ENCODE data around the gene KRT1.
"Not testable (repeated sequence)": the region's sequence is repeated elsewhere in the genome, so short reads cannot be mapped to it uniquely, and the experiment has no call there.

The KRT1 gene

DNA sequence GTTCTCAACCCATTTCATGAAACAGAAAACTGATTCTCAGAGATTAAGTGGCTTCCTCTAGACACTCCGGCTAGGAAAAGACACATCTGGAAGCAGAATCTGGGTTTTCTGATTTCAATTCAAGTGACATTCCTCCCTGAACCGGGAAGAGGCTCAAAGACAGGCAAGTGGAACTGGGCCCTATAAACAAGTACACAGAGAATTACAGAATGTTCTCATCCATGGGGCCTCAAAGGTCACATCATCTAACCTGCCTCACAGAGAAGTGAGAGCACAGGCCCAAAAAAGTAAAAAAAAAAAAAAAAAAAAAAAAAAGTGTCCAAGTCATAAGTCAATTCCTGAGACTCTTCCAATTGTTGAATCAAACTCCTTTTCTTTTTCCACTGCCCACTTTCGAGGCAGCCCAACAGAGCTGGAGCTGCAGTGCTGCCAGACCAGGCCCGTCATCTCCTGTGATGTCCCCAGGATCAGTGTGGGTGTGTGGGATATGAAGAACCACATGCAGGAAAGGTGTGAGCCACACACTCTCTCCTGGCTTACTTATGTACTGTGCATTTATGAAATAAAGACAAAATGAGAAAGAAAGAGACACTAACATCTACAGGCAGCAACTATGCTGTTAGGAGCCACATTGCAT is 2.8 kb upstream of the KRT1 start:
- no peak for DNase-seq (ENCODE audit: low read depth, low spot score)

DNA sequence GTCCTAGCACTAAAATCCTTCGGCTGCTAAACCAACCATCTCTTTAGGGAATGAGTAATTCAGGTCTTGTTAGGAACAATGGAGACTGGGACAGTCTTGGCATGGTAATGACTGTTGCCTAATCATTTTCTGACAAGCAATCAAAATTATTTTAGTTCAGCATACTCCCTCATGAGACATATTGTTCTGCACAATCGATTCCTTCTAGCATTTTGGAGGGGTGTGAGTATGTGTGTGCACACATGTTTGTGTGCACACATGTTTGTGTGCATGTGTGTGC is 2.1 kb upstream of the KRT1 start:
- DNase-seq (ENCODE audit: low read depth, low spot score): no peak

DNA sequence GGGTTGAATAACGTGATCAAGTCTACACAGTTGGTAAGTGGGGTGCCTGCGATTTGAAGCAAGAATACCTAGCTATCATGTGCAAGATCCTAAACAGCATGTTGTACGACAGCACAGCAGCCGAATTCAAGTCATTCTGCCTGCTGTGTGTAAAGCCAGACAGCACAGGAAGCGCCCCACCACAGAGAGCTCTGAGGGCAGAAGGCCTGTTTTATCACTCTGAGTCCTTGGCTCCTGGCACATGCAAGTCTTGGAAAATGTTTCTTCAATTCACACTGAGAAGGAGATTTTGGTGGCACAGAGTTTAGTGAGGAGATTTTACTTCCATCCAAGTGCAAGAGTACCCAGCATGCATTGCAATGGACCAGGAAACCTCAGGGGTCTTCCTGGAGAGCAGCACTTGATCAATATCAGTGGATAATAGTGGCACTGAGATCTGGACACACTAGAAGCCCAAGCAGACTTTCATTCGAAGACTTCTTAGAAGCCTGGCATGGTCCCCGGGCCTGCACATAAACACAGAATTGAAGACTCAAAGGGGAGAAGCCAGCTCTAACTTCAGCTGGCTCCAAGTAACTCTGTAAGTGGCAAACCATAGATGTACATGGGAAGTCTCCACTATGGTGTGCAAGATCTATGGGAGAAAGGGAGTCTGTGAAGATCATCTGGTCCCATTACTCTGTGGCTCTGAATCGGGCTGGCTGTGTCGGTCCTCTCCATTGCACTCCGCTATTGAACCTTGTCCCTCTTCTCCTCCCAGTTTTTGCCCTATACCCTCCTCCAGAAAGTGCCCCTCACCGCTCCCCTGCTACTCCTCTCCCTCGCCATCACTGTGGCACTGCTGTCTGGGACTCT is 1.5 kb upstream of the KRT1 start:
- DNase-seq (ENCODE audit: low read depth, low spot score): no peak

DNA sequence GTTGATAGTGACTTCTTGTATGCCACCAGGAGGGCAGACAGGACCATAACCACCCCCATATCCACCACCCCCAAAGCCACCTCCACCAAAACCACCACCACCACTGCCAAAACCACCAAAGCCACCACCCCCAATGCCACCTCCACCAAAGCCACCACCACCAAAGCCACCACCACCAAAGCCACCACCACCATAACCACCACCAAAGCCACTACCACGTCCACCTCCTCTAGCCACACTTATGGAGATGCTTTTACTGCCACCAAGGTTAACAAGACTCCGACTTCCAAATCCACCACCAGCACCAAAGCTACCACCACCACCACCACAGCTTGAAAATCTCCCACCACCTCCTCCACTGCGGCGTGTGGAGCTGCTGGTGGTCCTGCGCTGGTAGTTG is 332 bp downstream of the KRT1 start:
- no peak for DNase-seq (ENCODE audit: low read depth, low spot score)

DNA sequence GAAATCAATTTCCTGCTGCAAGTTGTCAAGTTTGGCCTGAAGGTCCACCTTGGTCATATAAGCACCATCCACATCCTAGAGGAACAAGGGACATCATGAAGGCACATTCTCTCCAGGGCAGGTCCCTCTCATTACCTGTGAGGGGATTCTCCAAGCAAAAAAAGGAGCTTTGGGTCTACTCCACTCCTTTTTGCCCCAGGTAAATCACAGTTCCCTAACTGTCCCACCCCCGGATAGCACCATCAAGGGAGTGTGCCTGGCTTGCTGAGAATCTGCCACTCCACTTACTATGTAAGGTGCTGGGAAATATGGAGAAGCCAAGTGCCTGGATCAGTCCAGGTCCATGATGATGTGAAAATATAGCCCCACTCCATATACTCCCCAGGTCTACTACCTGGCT is 2.5 kb downstream of the KRT1 start:
- DNase-seq (ENCODE audit: low read depth, low spot score): no peak

DNA sequence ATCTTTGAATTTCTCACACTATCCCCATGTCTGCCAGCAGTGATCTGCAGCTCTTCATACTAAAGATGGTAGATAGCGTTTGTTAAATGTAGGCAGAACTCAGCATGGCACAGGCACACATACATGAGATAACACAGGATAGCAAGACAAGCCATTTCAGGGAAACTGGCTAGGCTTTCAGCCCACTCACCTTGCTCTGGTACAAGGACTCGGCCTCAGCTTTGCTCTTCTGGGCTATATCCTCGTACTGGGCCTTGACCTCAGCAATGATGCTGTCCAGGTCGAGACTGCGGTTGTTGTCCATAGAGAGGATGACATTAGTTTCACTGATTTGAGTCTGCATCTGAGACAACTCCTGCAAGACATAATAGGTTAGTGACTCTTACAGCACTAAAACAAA is 3.1 kb downstream of the KRT1 start:
- no peak for DNase-seq (ENCODE audit: low read depth, low spot score)

DNA sequence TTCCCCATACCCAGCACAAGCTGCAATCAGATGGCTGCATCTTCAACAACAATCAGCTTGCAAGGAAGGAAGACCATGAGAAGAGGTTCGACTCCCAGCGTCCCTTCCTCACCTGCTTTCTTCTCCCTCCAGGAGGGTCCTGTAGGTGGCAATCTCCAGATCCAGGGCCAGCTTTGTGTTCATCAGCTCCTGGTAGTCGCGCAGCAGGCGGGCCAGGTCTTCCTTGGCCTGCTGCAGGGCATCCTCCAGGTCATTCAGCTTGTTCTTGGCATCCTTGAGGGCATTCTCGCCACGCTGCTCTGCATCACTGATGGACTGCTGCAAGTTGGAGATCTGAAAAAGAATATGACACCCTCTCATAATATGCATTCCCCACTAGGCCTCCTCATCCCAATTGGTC is 4.0 kb downstream of the KRT1 start:
- no peak for DNase-seq (ENCODE audit: low read depth, low spot score)

DNA sequence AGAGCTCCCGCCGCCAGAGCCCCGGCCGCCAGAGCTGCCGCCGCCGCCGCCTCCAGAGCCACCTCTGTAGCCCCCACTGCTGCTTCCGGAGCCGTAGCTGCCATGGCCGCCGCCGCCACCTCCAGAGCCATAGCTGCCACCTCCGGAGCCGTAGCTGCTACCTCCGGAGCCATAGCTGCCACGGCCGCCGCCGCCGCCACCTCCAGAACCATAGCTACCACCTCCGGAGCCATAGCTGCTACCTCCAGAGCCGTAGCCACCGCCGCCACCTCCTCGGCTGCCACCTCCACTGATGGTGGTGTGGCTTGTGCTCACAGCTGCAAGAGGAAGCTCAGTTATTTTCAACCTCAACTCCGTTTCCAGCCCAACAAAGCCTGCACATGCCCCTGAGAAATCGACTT is 4.9 kb downstream of the KRT1 start:
- no peak for DNase-seq (ENCODE audit: low read depth, low spot score)

DNA sequence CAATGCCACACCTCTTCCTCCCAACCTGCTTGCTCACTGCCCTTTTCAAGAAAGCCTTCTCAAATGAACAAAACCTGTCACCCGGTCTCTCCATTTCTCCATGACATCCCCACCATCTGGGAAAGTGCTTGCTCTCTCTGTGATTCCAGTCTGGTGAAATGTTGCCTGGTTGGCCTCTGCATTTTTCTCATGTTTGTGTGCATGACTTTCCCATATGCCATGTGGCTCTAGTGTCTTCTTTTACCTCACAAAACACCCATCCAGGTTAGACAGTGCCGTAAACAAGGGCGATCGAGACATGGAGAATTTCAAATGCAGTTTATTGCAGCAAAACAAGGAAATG is 5.8 kb downstream of the KRT1 start:
- DNase-seq (ENCODE audit: low read depth, low spot score): no peak

DNA sequence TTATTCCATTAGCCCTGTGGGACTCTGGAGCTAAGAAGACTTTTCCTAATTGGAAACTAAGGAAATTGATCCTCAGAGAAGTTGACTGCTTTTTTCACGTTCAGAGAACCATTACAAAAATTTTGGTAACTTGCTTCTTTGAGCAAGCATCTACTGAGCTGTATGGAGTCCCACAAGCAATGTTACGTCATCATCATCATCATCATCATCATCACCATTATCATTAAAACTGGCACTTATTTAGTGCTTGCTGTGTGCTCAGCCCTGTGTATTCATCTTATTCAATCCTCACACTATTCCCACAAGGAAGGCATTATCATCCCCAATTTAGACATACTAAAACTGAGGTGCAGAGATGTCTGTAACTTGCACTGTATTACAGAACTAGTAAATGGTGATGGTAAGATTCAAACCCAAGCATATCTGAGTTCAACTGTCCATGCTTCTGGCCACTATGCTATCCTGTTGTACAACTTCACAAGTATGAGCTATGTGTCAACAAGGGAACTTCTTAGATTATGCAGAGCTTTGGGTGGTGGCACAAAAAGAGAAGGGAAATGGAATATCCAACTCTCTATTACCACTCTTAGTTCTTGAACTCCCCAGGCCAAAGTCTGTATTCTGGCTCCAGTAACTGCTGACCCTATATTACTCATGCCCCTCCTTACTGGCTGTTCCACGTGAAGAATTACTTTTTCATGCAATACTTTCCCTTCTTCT is 6.3 kb downstream of the KRT1 start:
- DNase-seq (ENCODE audit: low read depth, low spot score): no peak

DNA sequence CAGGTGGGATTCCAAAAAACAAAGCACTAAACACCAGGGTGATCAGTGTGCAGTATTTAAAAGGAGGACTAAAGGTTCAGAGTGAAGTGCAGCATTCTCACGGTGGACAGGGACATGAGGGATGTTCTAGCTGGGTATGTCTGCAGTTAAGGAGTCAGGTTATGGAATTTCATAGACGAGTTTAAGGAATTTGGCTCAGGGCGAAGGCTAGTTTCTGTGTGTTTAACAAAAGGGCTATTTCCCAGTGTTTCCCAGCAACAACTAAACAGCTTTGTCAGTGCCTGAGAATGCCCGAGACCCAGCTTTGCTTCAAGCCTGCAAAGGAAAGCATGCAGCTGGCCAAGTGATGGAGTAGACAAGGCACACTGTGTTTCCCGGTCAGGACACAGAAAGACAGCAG is 7.0 kb downstream of the KRT1 start:
- no peak for DNase-seq (ENCODE audit: low read depth, low spot score)

DNA sequence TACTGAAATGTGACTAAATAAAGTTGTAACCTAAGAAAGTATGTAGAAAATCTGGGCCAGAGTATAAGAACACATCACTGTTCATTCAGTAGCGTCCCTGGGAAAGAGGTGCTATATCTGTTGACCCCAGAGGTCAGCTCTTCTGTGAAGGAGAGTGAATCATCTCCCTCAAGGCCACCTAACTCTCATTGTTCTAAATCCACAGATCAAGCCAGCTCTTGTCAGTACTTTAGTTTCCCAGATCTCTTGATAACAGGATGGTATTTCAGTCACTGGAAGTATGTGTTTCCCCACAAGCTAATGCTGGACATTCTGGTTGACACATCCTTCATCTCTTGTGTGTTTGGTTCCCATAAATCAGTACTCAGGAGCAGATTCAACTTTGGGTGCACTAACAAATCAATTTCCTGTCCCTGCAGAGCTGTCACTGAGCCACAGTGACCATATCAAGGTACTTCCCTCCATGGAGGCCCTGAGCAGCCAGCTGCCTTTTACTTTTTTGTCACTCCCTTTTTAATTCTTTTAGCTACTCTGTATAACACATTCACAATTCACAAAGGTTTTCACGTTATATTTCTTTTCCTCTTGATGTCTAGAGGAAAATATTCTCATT is 7.8 kb downstream of the KRT1 start:
- DNase-seq (ENCODE audit: low read depth, low spot score): no peak

DNA sequence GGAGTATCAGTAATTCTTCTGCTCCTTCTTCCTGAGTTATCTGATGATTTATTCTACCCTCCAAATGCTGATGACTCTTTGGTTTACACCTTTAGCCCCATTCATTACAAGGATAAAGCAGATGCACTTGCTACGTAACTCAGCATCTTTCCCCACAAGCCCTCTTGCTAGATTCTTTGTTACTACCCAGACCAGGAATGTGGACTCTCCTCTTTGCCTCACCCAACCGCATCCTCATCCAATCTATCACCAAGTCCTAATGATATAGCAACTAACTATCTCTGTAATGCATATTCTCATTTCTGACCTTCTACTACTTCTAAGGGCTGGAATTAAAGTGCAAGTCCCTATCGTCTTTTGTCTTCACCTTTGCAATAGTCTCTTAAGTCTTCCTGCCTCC is 9.2 kb downstream of the KRT1 start:
- no peak for DNase-seq (ENCODE audit: low read depth, low spot score)

DNA sequence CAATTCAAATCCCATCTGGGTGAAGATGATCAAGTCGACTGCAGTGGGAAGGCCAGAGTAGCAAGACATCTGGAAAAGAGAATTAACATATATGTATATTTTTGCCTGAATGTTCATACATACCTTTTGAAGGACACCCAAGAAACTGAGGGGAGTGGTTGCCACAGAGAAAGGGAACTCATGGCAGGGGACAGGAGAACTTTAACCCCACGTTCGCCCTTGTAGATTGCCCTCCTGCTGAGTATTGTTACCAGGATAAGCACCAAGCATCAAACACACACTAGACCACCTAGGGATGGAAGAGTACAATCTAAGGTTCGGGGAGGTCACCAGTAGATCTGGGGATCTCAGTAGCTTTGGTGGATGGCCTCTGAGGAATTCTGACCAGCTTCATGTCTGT is 9.7 kb downstream of the KRT1 start:
- DNase-seq (ENCODE audit: low read depth, low spot score): no peak

DNA sequence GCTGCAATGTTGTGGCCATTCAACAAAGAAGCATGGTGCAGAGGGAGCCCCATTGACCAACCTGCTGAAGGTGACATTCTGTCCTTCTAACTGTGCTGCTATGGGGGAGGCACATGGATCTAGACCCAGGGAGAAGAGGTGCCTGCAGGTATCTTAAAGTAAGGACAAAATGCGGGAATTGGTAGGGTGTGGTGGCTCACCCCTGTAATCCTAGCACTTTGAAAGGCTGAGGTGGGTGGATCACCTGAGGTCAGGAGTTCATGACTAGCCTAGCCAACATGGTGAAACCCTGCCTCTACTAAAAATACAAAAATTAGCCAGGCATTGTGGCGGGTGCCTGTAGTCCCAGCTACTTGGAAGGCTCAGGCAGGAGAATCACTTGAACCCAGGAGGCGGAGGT is 10.3 kb downstream of the KRT1 start:
- not testable (repeated sequence) for DNase-seq (ENCODE audit: low read depth, low spot score)

DNA sequence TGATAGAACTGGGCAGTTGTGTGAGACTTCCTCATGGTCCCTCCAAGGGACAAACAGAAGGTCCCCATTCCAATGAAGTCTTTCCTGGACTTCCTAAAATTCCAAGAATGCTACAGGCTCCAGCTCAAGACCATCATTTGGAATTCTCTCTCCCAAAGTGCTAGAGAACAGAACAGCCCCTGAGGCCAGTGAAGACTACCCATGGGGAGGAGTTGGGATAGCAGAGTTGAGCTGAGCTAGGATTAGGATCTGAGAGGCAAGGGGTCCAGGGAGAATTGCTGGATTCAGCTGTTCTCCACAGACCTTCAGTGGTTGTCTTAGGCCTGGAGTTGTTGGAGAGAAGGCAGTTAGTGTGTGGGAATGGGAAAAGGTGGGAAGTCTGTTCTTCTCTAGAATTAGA is 10.8 kb downstream of the KRT1 start:
- DNase-seq (ENCODE audit: low read depth, low spot score): no peak

DNA sequence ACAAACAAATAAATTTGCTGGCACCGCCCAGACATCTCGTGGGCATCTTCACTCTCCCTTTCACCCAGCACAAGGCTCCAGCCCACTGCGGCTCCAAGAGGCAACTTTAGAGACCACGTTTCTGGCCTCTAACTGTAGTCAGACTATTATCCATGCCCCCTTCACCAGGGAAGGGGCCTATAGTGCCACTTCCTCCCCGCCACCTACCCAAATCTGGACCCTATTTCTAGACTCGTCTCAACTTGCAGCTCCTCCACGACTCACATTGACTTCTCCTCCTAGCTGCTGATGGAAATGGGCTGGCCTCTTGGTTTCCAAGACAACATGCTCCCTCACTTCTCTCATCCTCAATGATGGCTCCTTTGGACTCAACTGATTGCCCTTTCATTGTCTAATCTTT is 12.3 kb downstream of the KRT1 start:
- no peak for DNase-seq (ENCODE audit: low read depth, low spot score)

DNA sequence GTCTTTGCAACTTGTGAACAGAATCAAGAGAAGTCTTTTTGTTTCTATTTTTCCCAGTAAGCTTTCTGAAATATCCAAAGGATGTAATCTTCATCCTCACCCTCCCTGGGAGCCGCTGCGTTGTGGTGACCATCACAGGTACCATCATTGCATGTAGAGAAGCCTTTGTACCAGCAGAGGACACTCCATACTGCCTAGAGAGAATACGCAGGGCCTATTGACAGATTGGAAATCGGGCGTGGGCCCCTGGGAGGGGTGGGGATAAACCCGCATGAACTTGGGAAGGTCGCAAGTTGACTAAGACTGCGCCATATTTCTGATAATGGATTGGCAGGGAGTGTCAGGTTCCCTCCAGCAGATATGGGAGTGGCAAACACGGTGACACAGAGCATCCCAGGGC is 12.7 kb downstream of the KRT1 start:
- DNase-seq (ENCODE audit: low read depth, low spot score): no peak

DNA sequence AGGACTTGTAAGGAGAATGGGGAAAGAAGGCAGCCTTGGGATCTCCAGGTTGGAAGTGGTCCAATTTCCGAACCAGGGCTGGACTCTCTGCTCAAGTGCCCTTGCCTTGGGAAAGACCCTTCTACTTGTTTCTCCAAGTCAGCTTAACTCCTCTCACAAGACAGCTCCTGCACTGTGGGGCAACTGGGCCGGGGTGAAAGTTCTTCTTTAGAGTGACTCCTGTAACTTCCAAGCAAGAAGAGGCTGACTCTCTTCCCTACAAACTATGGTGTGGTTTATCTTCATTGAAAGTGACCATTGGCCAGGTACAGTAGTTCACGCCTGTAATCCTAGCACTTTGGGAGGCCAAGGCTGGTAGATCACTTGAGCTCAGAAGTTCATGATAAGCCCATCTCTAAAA is 13.7 kb downstream of the KRT1 start:
- DNase-seq (ENCODE audit: low read depth, low spot score): no peak

DNA sequence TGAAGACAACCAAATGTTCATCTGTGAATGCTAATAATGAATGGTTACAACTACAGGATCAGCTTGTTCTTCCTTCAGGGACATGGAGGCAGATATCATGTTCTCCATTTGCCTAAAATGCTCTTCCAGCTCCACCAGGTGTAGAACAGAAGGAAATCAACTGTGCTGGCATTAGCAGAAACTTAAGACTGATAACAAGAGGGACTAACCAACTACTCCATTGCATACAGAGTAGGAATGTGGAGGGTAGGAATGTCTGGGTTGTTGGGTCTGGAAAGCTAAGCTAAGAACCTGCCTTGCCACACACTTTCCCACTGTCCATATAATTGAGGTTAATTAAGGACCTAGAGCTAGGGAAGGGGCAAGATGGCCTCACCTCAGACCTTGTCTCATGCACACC is 16.8 kb downstream of the KRT1 start:
- no peak for DNase-seq (ENCODE audit: low read depth, low spot score)

DNA sequence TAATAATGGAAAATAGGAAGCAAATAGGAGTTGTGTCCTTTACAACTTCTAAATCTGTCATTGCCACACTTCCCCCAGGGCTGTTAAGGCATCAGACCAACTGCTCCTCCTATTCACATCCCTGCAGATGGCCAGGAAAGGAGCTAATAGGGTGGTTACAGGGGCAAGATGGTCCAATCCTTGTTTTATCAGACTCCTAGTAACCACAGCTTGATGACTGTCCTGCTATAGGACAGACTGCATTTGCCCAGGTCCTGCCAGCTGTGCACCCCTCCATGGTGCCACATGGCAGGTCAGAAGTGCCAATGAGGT is 17.3 kb downstream of the KRT1 start:
- no peak for DNase-seq (ENCODE audit: low read depth, low spot score)

DNA sequence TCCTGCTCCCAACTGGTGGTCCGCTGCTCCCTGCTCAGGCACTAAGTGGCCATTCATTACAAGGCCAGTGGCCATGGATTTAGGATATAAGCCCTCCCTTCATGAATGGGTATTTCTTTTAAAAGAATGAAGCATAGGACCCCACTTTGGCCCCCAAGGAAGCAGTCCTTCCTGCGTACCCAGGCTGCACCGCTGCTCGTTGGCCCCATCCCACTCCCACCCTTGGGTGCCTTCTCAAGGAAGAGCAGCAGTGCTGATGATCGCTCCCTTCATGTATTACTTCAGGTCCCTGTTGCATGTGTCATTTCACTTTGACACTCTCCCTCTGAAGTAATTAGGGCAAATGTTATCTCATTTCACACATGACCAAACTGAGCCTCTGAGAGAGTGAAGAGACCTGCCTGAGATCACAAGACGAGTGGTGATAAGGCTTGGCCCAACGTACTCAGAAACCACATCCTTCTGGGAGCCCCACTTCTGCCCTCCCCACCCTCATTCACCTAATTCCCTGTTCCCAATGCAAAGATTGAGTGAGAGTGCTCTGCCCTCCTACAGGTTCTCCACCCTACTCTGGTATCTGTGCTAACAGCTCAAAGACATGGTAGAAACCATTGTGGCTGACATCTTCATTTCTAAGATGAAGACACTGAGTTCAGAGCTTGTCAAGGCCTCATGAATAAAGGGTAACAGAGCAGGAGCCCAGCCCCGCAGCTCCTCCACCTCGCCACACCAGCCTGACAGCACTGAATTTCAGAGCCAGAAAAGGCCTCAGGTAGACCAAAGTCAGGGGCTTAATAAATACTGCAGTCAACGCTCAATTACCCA is 17.9 kb downstream of the KRT1 start:
- DNase-seq (ENCODE audit: low read depth, low spot score): no peak
